Adrenal gland (tissue), 5 donors: ENCODE results near the gene APCDD1L.

Experiments used
- POLR2A ChIP-seq, 2 donors: fragments of 450-650 bp; IDR thresholded peaks; one replicate each; pipeline ENCODE4 v1.6.1; 2017; ENCODE audit warnings: antibody characterized with exemption in 2 of 2, mild to moderate bottlenecking in 2 of 2, moderate library complexity in 1 of 2
- TF ChIP-seq, protein P1 (sequence below), 6 experiments: fragments of 450-650 bp in 4 of 6; fragments of 200-600 bp in 2 of 6; sonication (generic) in 1 of 6; IDR thresholded peaks; 1 replicate in 5 of 6; 2 replicates in 1 of 6; pipeline versions ENCODE4 v1.5.1 to v1.8.0; 2016 to 2021; ENCODE audit warnings: antibody characterized with exemption in 6 of 6, mild to moderate bottlenecking in 2 of 6, moderate library complexity in 1 of 6
- donor health status: DM: no; HTN: no; CAD: no.

DNA sequence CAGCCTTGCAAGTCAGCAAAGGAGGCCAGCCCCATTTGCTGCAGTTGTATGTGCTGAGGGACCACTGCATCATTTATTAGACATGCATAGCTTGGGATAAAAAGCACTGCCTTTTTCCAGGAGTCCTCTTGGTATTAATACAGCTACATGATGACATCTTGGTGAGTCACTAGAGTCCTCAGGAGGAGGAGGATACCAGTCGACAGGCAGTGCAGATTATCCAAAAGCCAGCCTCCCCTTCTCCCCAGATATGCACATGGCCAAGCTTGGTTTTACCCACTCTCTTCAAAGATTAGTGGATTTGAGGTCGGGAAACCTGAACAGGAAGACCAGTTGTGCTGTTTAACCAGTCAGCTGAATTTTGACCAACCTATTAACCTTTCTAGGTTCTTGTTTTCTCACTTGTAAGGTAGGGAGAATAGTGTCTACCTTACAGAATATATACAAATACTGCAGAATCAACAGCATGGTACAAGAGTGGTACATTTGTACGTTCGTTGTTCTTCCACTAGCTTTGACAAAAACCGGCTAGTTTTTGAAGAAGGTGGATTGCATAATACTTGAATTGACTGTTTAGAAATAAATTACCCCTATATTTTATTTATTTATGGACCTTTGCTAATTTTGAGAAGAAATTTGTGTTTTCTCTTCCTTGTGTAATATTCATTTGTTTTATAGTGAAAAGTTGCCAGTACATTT lies 94.3 kb downstream of the APCDD1L start:
- TF ChIP-seq, protein P1, sequence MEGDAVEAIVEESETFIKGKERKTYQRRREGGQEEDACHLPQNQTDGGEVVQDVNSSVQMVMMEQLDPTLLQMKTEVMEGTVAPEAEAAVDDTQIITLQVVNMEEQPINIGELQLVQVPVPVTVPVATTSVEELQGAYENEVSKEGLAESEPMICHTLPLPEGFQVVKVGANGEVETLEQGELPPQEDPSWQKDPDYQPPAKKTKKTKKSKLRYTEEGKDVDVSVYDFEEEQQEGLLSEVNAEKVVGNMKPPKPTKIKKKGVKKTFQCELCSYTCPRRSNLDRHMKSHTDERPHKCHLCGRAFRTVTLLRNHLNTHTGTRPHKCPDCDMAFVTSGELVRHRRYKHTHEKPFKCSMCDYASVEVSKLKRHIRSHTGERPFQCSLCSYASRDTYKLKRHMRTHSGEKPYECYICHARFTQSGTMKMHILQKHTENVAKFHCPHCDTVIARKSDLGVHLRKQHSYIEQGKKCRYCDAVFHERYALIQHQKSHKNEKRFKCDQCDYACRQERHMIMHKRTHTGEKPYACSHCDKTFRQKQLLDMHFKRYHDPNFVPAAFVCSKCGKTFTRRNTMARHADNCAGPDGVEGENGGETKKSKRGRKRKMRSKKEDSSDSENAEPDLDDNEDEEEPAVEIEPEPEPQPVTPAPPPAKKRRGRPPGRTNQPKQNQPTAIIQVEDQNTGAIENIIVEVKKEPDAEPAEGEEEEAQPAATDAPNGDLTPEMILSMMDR (IDR thresholded peaks at IDR 0.05) = no peak
- TF ChIP-seq POLR2A (IDR thresholded peaks at IDR 0.05) = no peak
